K562 (cell line): ENCODE measurements around the gene ASCC1. TPM values are rescaled to one million over a fixed set of nuclear protein-coding genes. Genes with fewer than 3 reads are reported as not detected.

Experiments
- ADNP ChIP-seq: fragments of 200-800 bp; sonication (Bioruptor generic); IDR thresholded peaks from 2 replicates; pipeline ENCODE4 v1.6.1; 2016; ENCODE audit warnings: missing genetic modification characterization, missing compliant biosample characterization
- ASH1L ChIP-seq: fragments of 450-650 bp; IDR thresholded peaks from 2 replicates; pipeline ENCODE4 v1.6.1; 2018; ENCODE audit warnings: borderline replicate concordance, mild to moderate bottlenecking, low read depth; ENCODE audit not compliant: partially characterized antibody
- FOXP1 ChIP-seq: sonication (generic); formaldehyde crosslinking; IDR thresholded peaks from 2 replicates; pipeline ENCODE4 v1.8.0; 2022; ENCODE audit warnings: mild to moderate bottlenecking, missing genetic modification reagents
- L3MBTL2 ChIP-seq: fragments of 450-650 bp; IDR thresholded peaks from 2 replicates; pipeline ENCODE4 v1.6.1; 2016; ENCODE audit warnings: mild to moderate bottlenecking, moderate library complexity
- MIER1 ChIP-seq: fragments of 450-650 bp; IDR thresholded peaks from 2 replicates; pipeline ENCODE4 v1.6.1; 2016; ENCODE audit warnings: antibody characterized with exemption, mild to moderate bottlenecking, low read depth
- MTA2 ChIP-seq: fragments of 450-650 bp; IDR thresholded peaks from 2 replicates; pipeline ENCODE4 v1.6.1; 2016; ENCODE audit warnings: low read depth
- NCOA1 ChIP-seq: fragments of 450-650 bp; IDR thresholded peaks from 2 replicates; pipeline ENCODE4 v1.6.1; 2016; ENCODE audit warnings: low read depth
- NEUROD1 ChIP-seq: fragments of 150-350 bp; IDR thresholded peaks from 2 replicates; pipeline ENCODE4 v1.6.1; 2014; ENCODE audit warnings: borderline replicate concordance, low read length, low read depth; ENCODE audit not compliant: partially characterized antibody
- PHF20 ChIP-seq: fragments of 450-650 bp; IDR thresholded peaks from 2 replicates; pipeline ENCODE4 v1.6.1; 2018; ENCODE audit not compliant: partially characterized antibody
- RBM15 ChIP-seq: fragments of 200-400 bp; formaldehyde crosslinking; IDR thresholded peaks from 2 replicates; pipeline ENCODE4 v1.6.1; 2018; ENCODE audit warnings: mild to moderate bottlenecking, low read length, moderate library complexity; ENCODE audit not compliant: insufficient read depth
- SMAD1 ChIP-seq: fragments of 150-350 bp; IDR thresholded peaks from 2 replicates; pipeline ENCODE4 v1.6.1; 2014; ENCODE audit warnings: low read length, low read depth; ENCODE audit not compliant: partially characterized antibody
- TFE3 ChIP-seq: fragments of 450-650 bp; formaldehyde crosslinking; IDR thresholded peaks from 2 replicates; pipeline ENCODE4 v1.4.0; 2020; ENCODE audit warnings: mild to moderate bottlenecking, mixed read lengths
- ZBTB2 ChIP-seq: fragments of 450-650 bp; IDR thresholded peaks from 2 replicates; pipeline ENCODE4 v1.6.1; 2016; ENCODE audit warnings: antibody characterized with exemption
- ZFP36 ChIP-seq: fragments of 150-350 bp; IDR thresholded peaks from 2 replicates; pipeline ENCODE4 v1.6.1; 2018; ENCODE audit warnings: low read length, low read depth; ENCODE audit not compliant: partially characterized antibody
- ZNF318 ChIP-seq, 2 experiments: fragments of 450-650 bp; IDR thresholded peaks; 2 replicates each; pipeline ENCODE4 v1.6.1; 2016; ENCODE audit warnings: mild to moderate bottlenecking in 2 of 2, borderline replicate concordance in 1 of 2, low read depth in 1 of 2, moderate library complexity in 1 of 2
- polyA plus RNA-seq, 8 experiments: library from polyadenylated mRNA; depleted of rRNA in 4 of 8; stranded (reverse) in 5 of 8; unstranded in 3 of 8; fragments of >200 nt; fragmentation: Nextera tagmentation in 2 of 8; fragmentation: Illumina TruSeq in 1 of 8; extraction: Ambion mirVana in 2 of 8; extraction: Trizol in 1 of 8; gene quantifications; 2 replicates each; pipeline versions ENCODE4 v1.2.1 to v1.2.3, GENCODE V29; 2011 to 2014; ENCODE audit warnings: inconsistent platforms in 1 of 8, missing spikeins in 1 of 8
- total RNA-seq, 7 experiments: library from RNA; depleted of rRNA in 6 of 7; stranded (reverse); fragments of >200 nt in 6 of 7; fragmentation: Illumina TruSeq in 2 of 7; extraction: Trizol in 2 of 7; gene quantifications; 2 replicates each; pipeline versions ENCODE4 v1.2.1 to v1.2.3, GENCODE V29; 2011 to 2021; ENCODE audit warnings: low replicate concordance in 1 of 7

ASCC1 gene
- total and polyA plus RNA-seq, 9 of the 15 experiments (the other 6 are each of a cell fraction or from before 2014, with no cell fraction given), result 31.7 to 73.3 (median 52.8) TPM

- TF ChIP-seq ZBTB2, result no peak
- TF ChIP-seq ADNP, result no peak
- TF ChIP-seq TFE3 (CRISPR knock-in tag), result no peak
- TF ChIP-seq MTA2, result no peak
- TF ChIP-seq NCOA1, result peak; percentile 53; the same call in 1 of the 2 replicates
- TF ChIP-seq ASH1L, result no peak
- TF ChIP-seq L3MBTL2, result peak; percentile 32; the same call in 1 of the 2 replicates
- no peak for TF ChIP-seq MIER1
- TF ChIP-seq NEUROD1, result peak; percentile 78
- no peak for TF ChIP-seq PHF20
- TF ChIP-seq SMAD1, result peak; percentile 33
- peak in 1 of 2 experiments; percentile 76; a peak in 2 of 4 replicates for TF ChIP-seq ZNF318 (IDR thresholded peaks at IDR 0.05; ENCODE audit: borderline replicate concordance in 1 of 2, low read depth in 1 of 2)
- TF ChIP-seq ZFP36, result peak; percentile 75
- no peak for TF ChIP-seq RBM15
- no peak for TF ChIP-seq FOXP1 (CRISPR knock-in tag)
These were observed 118.4 kb downstream of the ASCC1 start (continued) for GRCh38 chr10:72097448-72098300.
